Neural crest cell (in vitro differentiated cells): Measurements from ENCODE around the gene HIP1R. TPM values are rescaled to one million over a fixed set of nuclear protein-coding genes. Genes with fewer than 3 reads are reported as not detected.

Experiments used
- DNase-seq: peaks from one replicate; pipeline ENCODE4 v3.0.0; 2021; ENCODE audit warnings: low read depth, mixed read lengths, low spot score
- H3K27ac Mint-ChIP-seq: one replicate; pipeline ENCODE4 v1.8.0; 2021; ENCODE audit warnings: mild to moderate bottlenecking, mixed read lengths; ENCODE audit not compliant: unreplicated experiment
- H3K27me3 Mint-ChIP-seq: 2 replicates; pipeline ENCODE4 v1.8.0; 2021; ENCODE audit warnings: low read depth, mild to moderate bottlenecking, mixed read lengths
- H3K36me3 Mint-ChIP-seq: 2 replicates; pipeline ENCODE4 v1.8.0; 2021; ENCODE audit warnings: low read depth, mild to moderate bottlenecking, mixed read lengths
- H3K4me1 Mint-ChIP-seq: 2 replicates; pipeline ENCODE4 v1.8.0; 2021; ENCODE audit warnings: mixed read lengths
- H3K4me3 Mint-ChIP-seq: one replicate; pipeline ENCODE4 v1.8.0; 2021; ENCODE audit warnings: mild to moderate bottlenecking, mixed read lengths
- H3K9me3 Mint-ChIP-seq: 2 replicates; pipeline ENCODE4 v1.8.0; 2021; ENCODE audit warnings: mixed read lengths
- CTCF ChIP-seq: fragments of 200-600 bp; sonication (generic); conservative IDR thresholded peaks from 2 replicates; pipeline ENCODE4 v1.5.0; 2021; ENCODE audit warnings: antibody characterized with exemption, mild to moderate bottlenecking
- total RNA-seq: library from RNA; stranded (reverse); gene quantifications from 2 replicates; pipeline ENCODE4 v1.2.1, GENCODE V29; 2021

HIP1R gene
- total RNA-seq, 1 donor from 2014 or later, result 23.2 TPM

- no peak for DNase-seq
- no peak for TF ChIP-seq CTCF
- H3K27me3 Mint-ChIP-seq, result no peaks in the 10 kb centered on the region
- H3K36me3 Mint-ChIP-seq, result no peaks in the 10 kb centered on the region
- H3K4me3 Mint-ChIP-seq, result no peak overlapping the region
- H3K4me1 Mint-ChIP-seq, result peaks cover 8% of the 10 kb centered on the region
- no peak overlapping the region for H3K27ac Mint-ChIP-seq
- H3K9me3 Mint-ChIP-seq, result no peaks in the 10 kb centered on the region
These were observed 15.6 kb downstream of the HIP1R start for GRCh38 chr12:122850695-122851350.

GRCh38 chr12:122851820-122852219 lies 16.6 kb downstream of the HIP1R start:
- no peak overlapping the region for H3K4me3 Mint-ChIP-seq
- no peaks in the 10 kb centered on the region for H3K27me3 Mint-ChIP-seq
- no peak for TF ChIP-seq CTCF
- H3K4me1 Mint-ChIP-seq, result peaks cover 8% of the 10 kb centered on the region
- no peaks in the 10 kb centered on the region for H3K9me3 Mint-ChIP-seq
- no peaks in the 10 kb centered on the region for H3K36me3 Mint-ChIP-seq
- H3K27ac Mint-ChIP-seq, result no peak overlapping the region
- DNase-seq, result no peak

GRCh38 chr12:122852336-122853275 lies 17.3 kb downstream of the HIP1R start:
- no peaks in the 10 kb centered on the region for H3K36me3 Mint-ChIP-seq
- no peak for DNase-seq
- peak overlapping the region; percentile 51 for H3K27ac Mint-ChIP-seq
- no peak overlapping the region for H3K4me3 Mint-ChIP-seq
- peaks cover 8% of the 10 kb centered on the region for H3K4me1 Mint-ChIP-seq
- H3K9me3 Mint-ChIP-seq, result no peaks in the 10 kb centered on the region
- no peaks in the 10 kb centered on the region for H3K27me3 Mint-ChIP-seq
- TF ChIP-seq CTCF, result no peak

- no peak for DNase-seq
- H3K9me3 Mint-ChIP-seq, result no peaks in the 10 kb centered on the region
- no peak for TF ChIP-seq CTCF
- no peak overlapping the region for H3K27ac Mint-ChIP-seq
- H3K36me3 Mint-ChIP-seq, result no peaks in the 10 kb centered on the region
- peaks cover 8% of the 10 kb centered on the region for H3K4me1 Mint-ChIP-seq
- no peaks in the 10 kb centered on the region for H3K27me3 Mint-ChIP-seq
- H3K4me3 Mint-ChIP-seq, result no peak overlapping the region
These were observed 18.5 kb downstream of the HIP1R start for GRCh38 chr12:122853582-122854245.

- H3K4me3 Mint-ChIP-seq, result no peak overlapping the region
- no peaks in the 10 kb centered on the region for H3K9me3 Mint-ChIP-seq
- H3K27me3 Mint-ChIP-seq, result no peaks in the 10 kb centered on the region
- H3K36me3 Mint-ChIP-seq, result no peaks in the 10 kb centered on the region
- TF ChIP-seq CTCF, result no peak
- no peak overlapping the region for H3K27ac Mint-ChIP-seq
- H3K4me1 Mint-ChIP-seq, result peaks cover 8% of the 10 kb centered on the region
- DNase-seq, result no peak
These were observed 19.3 kb downstream of the HIP1R start for GRCh38 chr12:122854554-122854953.
